GM21619 (cell line): ENCODE results near the gene BTBD8.

ENCODE experiments used
- ATAC-seq: cut with Tn5 transposase; IDR thresholded peaks from one replicate; pipeline ENCODE4 v1.9.1; 2021; ENCODE audit not compliant: unreplicated experiment

BTBD8 gene

GRCh38 chr1:92188436-92189255 lies 108.5 kb downstream of the BTBD8 start:
- ATAC-seq: no peak

GRCh38 chr1:92191726-92192125 lies 111.6 kb downstream of the BTBD8 start:
- ATAC-seq: no peak

GRCh38 chr1:92192246-92192645 lies 112.1 kb downstream of the BTBD8 start:
- ATAC-seq: no peak

DNA sequence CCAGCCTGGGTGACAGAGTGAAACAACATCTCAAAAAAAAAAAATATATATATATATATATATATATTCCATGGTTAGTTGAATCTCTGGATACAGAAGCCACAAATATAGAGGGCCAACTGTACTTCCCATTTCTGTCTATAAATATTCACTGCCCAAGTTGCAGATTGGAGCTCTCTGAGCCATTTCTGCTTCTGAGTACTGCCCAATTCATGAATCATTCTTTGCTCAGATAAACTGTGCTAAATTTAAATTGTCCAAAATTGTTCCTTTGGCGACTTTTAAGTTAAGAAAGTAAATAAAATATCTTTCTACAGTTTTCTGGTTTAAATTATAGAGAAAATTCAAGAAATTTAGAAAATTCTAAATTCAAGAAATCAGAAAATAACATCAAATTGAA lies 114.4 kb downstream of the BTBD8 start:
- no peak for ATAC-seq

DNA sequence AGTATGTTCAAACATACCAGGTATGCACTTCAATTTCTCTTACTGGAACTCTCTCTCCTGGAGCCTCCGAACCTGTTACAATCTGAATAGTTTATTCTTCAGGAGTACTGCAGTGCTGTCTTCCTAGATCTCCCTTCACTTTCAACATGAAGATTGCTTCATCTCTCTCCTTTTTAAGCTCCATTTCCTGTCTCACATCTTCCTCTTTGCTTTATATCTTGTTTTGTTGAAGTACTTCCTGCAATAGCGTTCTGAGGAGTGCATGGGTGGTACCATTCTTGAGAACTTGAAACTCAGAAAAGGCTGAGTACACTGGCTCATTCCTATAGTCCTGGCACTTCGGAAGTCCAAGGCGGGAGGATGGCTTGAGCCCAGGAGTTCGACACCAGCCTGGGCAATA lies 121.8 kb downstream of the BTBD8 start:
- ATAC-seq: no peak

- ATAC-seq: no peak
Observed at GRCh38 chr1:92203105-92203504, 123.0 kb downstream of the BTBD8 start.

DNA sequence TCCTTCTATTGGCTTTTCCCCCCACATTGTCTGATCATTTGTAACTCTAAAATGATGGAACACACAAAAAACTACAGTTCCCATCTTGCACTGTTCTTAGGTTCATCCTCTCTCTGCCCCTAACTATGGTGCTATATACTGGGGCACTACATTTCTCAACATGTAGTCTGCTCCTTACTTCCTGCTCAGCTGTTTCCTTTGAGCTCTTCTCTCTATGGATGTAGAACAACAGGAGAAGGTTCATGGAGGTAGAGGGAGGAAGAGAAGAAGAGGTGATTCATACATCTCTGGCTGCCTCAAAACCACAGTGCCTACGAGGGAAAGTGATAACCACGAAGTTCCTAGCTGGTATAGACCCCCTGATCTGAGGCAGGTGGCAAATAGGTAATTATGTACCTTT lies 130.6 kb downstream of the BTBD8 start:
- no peak for ATAC-seq

DNA sequence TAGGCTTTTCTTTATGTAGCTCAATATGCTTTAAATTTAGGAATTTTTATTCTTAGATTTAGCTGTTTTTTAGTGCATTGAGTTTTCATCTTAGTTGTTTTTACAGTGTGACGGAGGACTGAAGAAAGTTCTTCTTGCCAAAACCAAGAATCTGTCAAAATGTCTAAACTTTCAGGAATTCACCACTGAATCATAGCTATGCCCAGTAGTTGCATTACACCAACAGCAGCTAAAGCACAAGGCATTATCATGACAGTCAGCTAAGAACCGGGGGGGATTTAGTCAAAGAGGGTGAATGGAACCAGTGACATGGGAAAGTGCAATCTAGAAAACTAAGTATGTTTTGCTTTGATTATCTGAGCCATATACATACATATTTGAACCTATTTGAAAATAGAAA lies 131.0 kb downstream of the BTBD8 start:
- ATAC-seq: no peak

- ATAC-seq: no peak
Observed at GRCh38 chr1:92217721-92218120, 137.6 kb downstream of the BTBD8 start, which contains the start of gene C1orf146. TSS of gene C1orf146 (plus strand) at chr1:92217915. CDS start at chr1:92231421, 13,506 bp downstream.

- ATAC-seq: no peak
Observed at GRCh38 chr1:92218559-92218958, 138.4 kb downstream of the BTBD8 start.

- no peak for ATAC-seq
Observed at GRCh38 chr1:92219028-92219427, 138.9 kb downstream of the BTBD8 start.

DNA sequence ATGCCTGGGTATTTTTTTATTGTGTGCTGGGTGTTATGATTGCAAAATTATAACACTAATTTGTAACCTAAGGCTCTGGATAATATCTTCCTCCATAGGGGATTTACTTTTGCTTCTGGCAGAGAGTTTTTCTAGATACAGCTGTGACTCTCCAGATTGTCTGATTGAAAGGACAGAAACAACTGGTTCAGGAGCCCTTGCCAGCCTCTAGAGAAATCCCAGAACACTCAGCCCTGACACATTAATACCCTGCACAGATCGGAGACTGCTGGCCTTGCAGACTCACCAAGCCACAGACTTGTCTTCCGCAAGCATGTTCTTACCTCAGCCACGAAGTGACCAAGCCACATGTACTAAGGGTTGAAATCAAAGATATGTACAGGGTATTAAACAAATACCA lies 148.3 kb downstream of the BTBD8 start:
- ATAC-seq: no peak

GRCh38 chr1:92230736-92231135 lies 150.6 kb downstream of the BTBD8 start:
- no peak for ATAC-seq
